Measurements from ENCODE around the gene EPHA2. TPM values are rescaled to one million over a fixed set of nuclear protein-coding genes. Genes with fewer than 3 reads are reported as not detected.

Gene EPHA2
- total and polyA plus RNA-seq, 2 donors (not counting 1 experiment from before 2014, with no cell fraction given): 9.8 to 24.6 TPM

DNA sequence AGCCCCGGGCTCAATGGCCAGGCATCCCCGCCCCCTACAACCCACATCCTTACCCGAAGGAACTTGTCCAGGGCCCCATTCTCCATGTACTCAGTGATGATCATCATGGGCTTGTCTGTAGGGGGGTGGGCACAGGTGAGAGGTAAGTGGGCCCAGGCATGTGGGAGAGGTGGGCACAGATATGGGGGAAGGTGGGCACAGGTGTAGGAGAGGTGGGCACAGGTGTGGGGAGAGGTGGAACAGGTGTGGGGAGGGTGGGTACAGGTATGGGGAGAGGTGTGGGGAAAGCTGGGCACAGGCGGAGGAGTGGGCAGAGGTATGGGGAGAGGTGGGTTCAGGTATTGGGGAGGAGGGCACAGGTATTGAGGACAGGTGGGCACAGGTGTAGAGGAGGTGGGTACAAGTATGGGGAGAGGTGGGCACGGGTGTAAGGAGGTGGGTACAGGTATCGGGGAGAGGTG is 23.5 kb downstream of the EPHA2 start:
- peaks cover 54% of the 10 kb centered on the region for H3K36me3 ChIP-seq (ENCODE audit: control insufficient read depth, insufficient read depth, low read length)
- H3K79me2 ChIP-seq (ENCODE audit: control insufficient read depth, insufficient read depth, low read length): no peaks in the 10 kb centered on the region

DNA sequence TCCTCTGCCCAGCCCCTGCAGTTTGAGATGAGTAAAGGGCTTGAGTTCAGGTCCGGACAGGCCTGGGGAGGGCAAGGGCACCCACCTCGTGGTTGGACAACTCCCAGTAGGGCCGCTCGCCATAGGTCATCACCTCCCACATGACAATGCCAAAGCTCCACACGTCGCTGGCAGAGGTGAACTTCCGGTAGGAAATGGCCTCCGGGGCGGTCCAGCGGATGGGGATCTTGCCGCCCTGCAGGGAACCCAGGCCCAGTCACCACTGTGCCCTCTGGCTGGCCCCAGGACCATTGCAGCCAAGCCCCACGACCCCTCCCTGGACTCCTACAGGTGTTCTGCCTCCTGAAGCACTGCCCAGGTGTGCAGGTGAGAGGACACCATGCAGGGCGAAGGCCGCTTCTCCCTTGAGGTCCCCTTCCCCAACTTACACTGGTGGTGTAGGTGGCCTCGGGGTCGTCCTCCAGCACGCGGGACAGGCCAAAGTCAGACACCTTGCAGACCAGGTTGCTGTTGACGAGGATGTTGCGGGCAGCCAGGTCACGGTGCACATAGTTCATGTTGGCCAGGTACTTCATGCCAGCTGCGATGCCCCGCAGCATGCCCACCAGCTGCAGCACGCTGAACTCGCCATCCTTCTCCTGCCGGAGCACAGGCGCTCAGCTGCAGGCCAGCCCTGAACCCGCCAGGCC is 24.1 kb downstream of the EPHA2 start:
- Histone ChIP-seq H3K36me3 (ENCODE audit: control insufficient read depth, insufficient read depth, low read length) (peaks cover 58% of the 10 kb centered on the region), H3K79me2 (ENCODE audit: control insufficient read depth, insufficient read depth, low read length) (no peaks in the 10 kb centered on the region), H3K4me1 (ENCODE audit: control insufficient read depth, extremely low read depth, insufficient read depth, low read length) (no peaks in the 10 kb centered on the region), H3K9me3 (ENCODE audit: control insufficient read depth, insufficient read depth, low read depth, low read length) (no peaks in the 10 kb centered on the region), H3K27me3 (ENCODE audit: control insufficient read depth, insufficient read depth, low read length) (no peaks in the 10 kb centered on the region), H3K4me2 (ENCODE audit: extremely low read depth, insufficient read depth, low read length) (no peak overlapping the region), H3K9ac (ENCODE audit: insufficient read depth, low read length) (no peak overlapping the region), H4K20me1 (ENCODE audit: control insufficient read depth, extremely low read depth, insufficient read depth, low read length) (peaks cover 2% of the 10 kb centered on the region), H2AFZ (ENCODE audit: low read length) (no peak overlapping the region), H3K27ac (ENCODE audit: insufficient read depth, low read length) (no peak overlapping the region), H3K4me3 (replicated peaks in 1 of 4; ENCODE audit: control extremely low read depth in 1 of 4, insufficient read depth in 1 of 4, low read depth in 3 of 4, low read length in 4 of 4) (no peak overlapping the region)
- DNase-seq (ENCODE audit: low read depth in 2 of 2): no peak
- TF ChIP-seq, protein P1, sequence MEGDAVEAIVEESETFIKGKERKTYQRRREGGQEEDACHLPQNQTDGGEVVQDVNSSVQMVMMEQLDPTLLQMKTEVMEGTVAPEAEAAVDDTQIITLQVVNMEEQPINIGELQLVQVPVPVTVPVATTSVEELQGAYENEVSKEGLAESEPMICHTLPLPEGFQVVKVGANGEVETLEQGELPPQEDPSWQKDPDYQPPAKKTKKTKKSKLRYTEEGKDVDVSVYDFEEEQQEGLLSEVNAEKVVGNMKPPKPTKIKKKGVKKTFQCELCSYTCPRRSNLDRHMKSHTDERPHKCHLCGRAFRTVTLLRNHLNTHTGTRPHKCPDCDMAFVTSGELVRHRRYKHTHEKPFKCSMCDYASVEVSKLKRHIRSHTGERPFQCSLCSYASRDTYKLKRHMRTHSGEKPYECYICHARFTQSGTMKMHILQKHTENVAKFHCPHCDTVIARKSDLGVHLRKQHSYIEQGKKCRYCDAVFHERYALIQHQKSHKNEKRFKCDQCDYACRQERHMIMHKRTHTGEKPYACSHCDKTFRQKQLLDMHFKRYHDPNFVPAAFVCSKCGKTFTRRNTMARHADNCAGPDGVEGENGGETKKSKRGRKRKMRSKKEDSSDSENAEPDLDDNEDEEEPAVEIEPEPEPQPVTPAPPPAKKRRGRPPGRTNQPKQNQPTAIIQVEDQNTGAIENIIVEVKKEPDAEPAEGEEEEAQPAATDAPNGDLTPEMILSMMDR (conservative IDR thresholded peaks at IDR 0.05 in 1 of 2, IDR thresholded peaks at IDR 0.05 in 1 of 2; ENCODE audit: low read depth in 1 of 2, low read length in 2 of 2): no peak
- no peak for TF ChIP-seq EZH2 (IDR thresholded peaks at IDR 0.05; ENCODE audit: low read length, missing control alignments)

More for the DNA sequence above, 23.5 kb downstream of the EPHA2 start:
- Histone ChIP-seq H3K4me2 (ENCODE audit: extremely low read depth, insufficient read depth, low read length) (no peak overlapping the region), H3K4me3 (replicated peaks in 1 of 4; ENCODE audit: control extremely low read depth in 1 of 4, insufficient read depth in 1 of 4, low read depth in 3 of 4, low read length in 4 of 4) (no peak overlapping the region), H2AFZ (ENCODE audit: low read length) (no peak overlapping the region), H3K27ac (ENCODE audit: insufficient read depth, low read length) (no peak overlapping the region), H3K9me3 (ENCODE audit: control insufficient read depth, insufficient read depth, low read depth, low read length) (no peaks in the 10 kb centered on the region), H4K20me1 (ENCODE audit: control insufficient read depth, extremely low read depth, insufficient read depth, low read length) (peaks cover 2% of the 10 kb centered on the region), H3K4me1 (ENCODE audit: control insufficient read depth, extremely low read depth, insufficient read depth, low read length) (no peaks in the 10 kb centered on the region), H3K9ac (ENCODE audit: insufficient read depth, low read length) (no peak overlapping the region), H3K27me3 (ENCODE audit: control insufficient read depth, insufficient read depth, low read length) (no peaks in the 10 kb centered on the region)
- no peak for DNase-seq (ENCODE audit: low read depth in 2 of 2)
- TF ChIP-seq EZH2 (IDR thresholded peaks at IDR 0.05; ENCODE audit: low read length, missing control alignments): no peak
- TF ChIP-seq, protein P1 (conservative IDR thresholded peaks at IDR 0.05 in 1 of 2, IDR thresholded peaks at IDR 0.05 in 1 of 2; ENCODE audit: low read depth in 1 of 2, low read length in 2 of 2): no peak

DNA sequence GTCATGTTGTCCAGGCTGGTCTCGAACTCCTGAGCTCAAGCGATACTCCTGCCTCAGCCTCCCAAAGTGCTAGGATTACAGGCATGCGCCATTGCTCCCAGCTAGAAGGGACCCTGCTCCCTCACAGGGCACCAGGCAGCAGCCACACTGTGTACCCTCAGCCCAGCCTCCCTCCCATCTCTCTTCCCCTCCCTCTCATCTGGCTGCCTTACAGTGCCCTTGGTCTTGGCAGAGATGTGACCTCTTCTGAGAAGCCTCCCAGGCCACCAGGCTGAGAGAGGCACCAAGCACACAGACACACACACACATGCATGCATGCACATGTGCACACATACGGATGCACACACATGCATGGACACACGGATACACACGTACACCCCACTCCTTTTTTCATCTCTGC is 25.0 kb downstream of the EPHA2 start:
- Histone ChIP-seq H3K9ac (ENCODE audit: insufficient read depth, low read length) (no peak overlapping the region), H3K27me3 (ENCODE audit: control insufficient read depth, insufficient read depth, low read length) (no peaks in the 10 kb centered on the region), H4K20me1 (ENCODE audit: control insufficient read depth, extremely low read depth, insufficient read depth, low read length) (peaks cover 2% of the 10 kb centered on the region), H3K36me3 (ENCODE audit: control insufficient read depth, insufficient read depth, low read length) (peaks cover 63% of the 10 kb centered on the region), H3K4me2 (ENCODE audit: extremely low read depth, insufficient read depth, low read length) (no peak overlapping the region), H3K79me2 (ENCODE audit: control insufficient read depth, insufficient read depth, low read length) (no peaks in the 10 kb centered on the region), H3K4me1 (ENCODE audit: control insufficient read depth, extremely low read depth, insufficient read depth, low read length) (no peaks in the 10 kb centered on the region), H3K4me3 (replicated peaks in 1 of 4; ENCODE audit: control extremely low read depth in 1 of 4, insufficient read depth in 1 of 4, low read depth in 3 of 4, low read length in 4 of 4) (no peak overlapping the region), H3K27ac (ENCODE audit: insufficient read depth, low read length) (no peak overlapping the region), H3K9me3 (ENCODE audit: control insufficient read depth, insufficient read depth, low read depth, low read length) (no peaks in the 10 kb centered on the region), H2AFZ (ENCODE audit: low read length) (no peak overlapping the region)
- TF ChIP-seq, protein P1 (conservative IDR thresholded peaks at IDR 0.05 in 1 of 2, IDR thresholded peaks at IDR 0.05 in 1 of 2; ENCODE audit: low read depth in 1 of 2, low read length in 2 of 2): no peak
- TF ChIP-seq EZH2 (IDR thresholded peaks at IDR 0.05; ENCODE audit: low read length, missing control alignments): no peak
- no peak for DNase-seq (ENCODE audit: low read depth in 2 of 2)

All from fibroblast of lung (primary cell).